ENCODE results near the gene ZNF415.
"Not testable (repeated sequence)": the region's sequence is repeated elsewhere in the genome, so short reads cannot be mapped to it uniquely, and the experiment has no call there.

Gene ZNF415

GRCh38 chr19:53132141-53132991 is at the start of gene ZNF415:
ZNF415 (minus strand) TSS chr19:53132910; CDS start chr19:53122676, 10,234 bp downstream.
- DNase-seq (ENCODE audit: low spot score), result no peak

- DNase-seq (ENCODE audit: low spot score), result no peak
Measured at GRCh38 chr19:53182202-53182601, 49.5 kb upstream of the ZNF415 start.

GRCh38 chr19:53177986-53178385 is 45.3 kb upstream of the ZNF415 start:
- DNase-seq (ENCODE audit: low spot score), result no peak

GRCh38 chr19:53172889-53173288 is 40.2 kb upstream of the ZNF415 start:
- no peak for DNase-seq (ENCODE audit: low spot score)

GRCh38 chr19:53165691-53166091 is 33.0 kb upstream of the ZNF415 start:
- DNase-seq (ENCODE audit: low spot score), result no peak

GRCh38 chr19:53161123-53161522 is 28.4 kb upstream of the ZNF415 start:
- no peak for DNase-seq (ENCODE audit: low spot score)

GRCh38 chr19:53160350-53160749 is 27.6 kb upstream of the ZNF415 start:
- no peak for DNase-seq (ENCODE audit: low spot score)

- no peak for DNase-seq (ENCODE audit: low spot score)
Measured at GRCh38 chr19:53158119-53158656, 25.5 kb upstream of the ZNF415 start.

GRCh38 chr19:53157626-53158025 is 24.9 kb upstream of the ZNF415 start:
- no peak for DNase-seq (ENCODE audit: low spot score)

GRCh38 chr19:53156850-53157249 is 24.1 kb upstream of the ZNF415 start:
- DNase-seq (ENCODE audit: low spot score), result no peak

GRCh38 chr19:53147645-53148044 is 14.9 kb upstream of the ZNF415 start:
- DNase-seq (ENCODE audit: low spot score), result no peak

GRCh38 chr19:53140351-53140750 is 7.6 kb upstream of the ZNF415 start:
- no peak for DNase-seq (ENCODE audit: low spot score)

GRCh38 chr19:53136432-53136831 is 3.7 kb upstream of the ZNF415 start:
- DNase-seq (ENCODE audit: low spot score), result no peak

- no peak for DNase-seq (ENCODE audit: low spot score)
Measured at GRCh38 chr19:53131727-53132126, 983 bp downstream of the ZNF415 start.

- no peak for DNase-seq (ENCODE audit: low spot score)
Measured at GRCh38 chr19:53131085-53131590, 1.6 kb downstream of the ZNF415 start.

GRCh38 chr19:53130506-53130905 is 2.2 kb downstream of the ZNF415 start:
- DNase-seq (ENCODE audit: low spot score), result no peak

- DNase-seq (ENCODE audit: low spot score), result not testable (repeated sequence)
Measured at GRCh38 chr19:53126733-53127526, 5.8 kb downstream of the ZNF415 start.

GRCh38 chr19:53123400-53123799 is 9.3 kb downstream of the ZNF415 start:
- DNase-seq (ENCODE audit: low spot score), result no peak

GRCh38 chr19:53112286-53112685 is 20.4 kb downstream of the ZNF415 start:
- DNase-seq (ENCODE audit: low spot score), result no peak

- DNase-seq (ENCODE audit: low spot score), result no peak
Measured at GRCh38 chr19:53109527-53109926, 23.2 kb downstream of the ZNF415 start.

- peak; percentile 80 for DNase-seq (ENCODE audit: low spot score)
Measured at GRCh38 chr19:53103234-53104203, 29.2 kb downstream of the ZNF415 start, which contains the start of gene ZNF160. ZNF160 (minus strand) TSS chr19:53103422; CDS start chr19:53086276, 17,146 bp downstream.

Measured in hematopoietic multipotent progenitor cell treated with erythropoietin and hydrocortisone succinate and interleukin-3 and kit ligand, for 17 days (in vitro differentiated cells).